HepG2 (cell line): ENCODE measurements around the gene SDR42E2. TPM values are rescaled to one million over a fixed set of nuclear protein-coding genes. Genes with fewer than 3 reads are reported as not detected.

ENCODE experiments used
- ATAD3A ChIP-seq: sonication (generic); formaldehyde crosslinking; IDR thresholded peaks from 2 replicates; pipeline ENCODE4 v1.4.0; 2020; ENCODE audit warnings: missing genetic modification reagents
- ELF1 ChIP-seq: sonication (generic); formaldehyde crosslinking; IDR thresholded peaks from 2 replicates; pipeline ENCODE4 v1.4.0; 2020; ENCODE audit warnings: missing genetic modification reagents
- FOXK1 ChIP-seq: sonication (generic); formaldehyde crosslinking; IDR thresholded peaks from 2 replicates; pipeline ENCODE4 v1.4.0; 2020; ENCODE audit warnings: low read depth, missing genetic modification reagents, borderline replicate concordance
- GLI4 ChIP-seq: sonication (generic); formaldehyde crosslinking; IDR thresholded peaks from 2 replicates; pipeline ENCODE4 v1.5.1; 2020; ENCODE audit warnings: missing genetic modification reagents, mild to moderate bottlenecking, moderate library complexity, borderline replicate concordance
- MAFF ChIP-seq: IDR thresholded peaks from 2 replicates; pipeline ENCODE4 v1.6.1; 2011; ENCODE audit warnings: low read depth, low read length, improper control_type of control experiment
- MIER2 ChIP-seq: IDR thresholded peaks from 2 replicates; pipeline ENCODE4 v1.6.1; 2016; ENCODE audit warnings: missing biosample characterization, missing genetic modification reagents
- PHF8 ChIP-seq: sonication (generic); formaldehyde crosslinking; IDR thresholded peaks from 2 replicates; pipeline ENCODE4 v1.5.0; 2020; ENCODE audit warnings: missing genetic modification reagents
- RBM22 ChIP-seq: fragments of 200-400 bp; formaldehyde crosslinking; optimal IDR thresholded peaks from 2 replicates; pipeline ENCODE3; 2017; ENCODE audit warnings: mild to moderate bottlenecking, low read length, moderate library complexity
- RFX3 ChIP-seq: IDR thresholded peaks from 2 replicates; pipeline ENCODE4 v1.6.1; 2016; ENCODE audit warnings: missing biosample characterization, missing genetic modification reagents
- RFXANK ChIP-seq: IDR thresholded peaks from 2 replicates; pipeline ENCODE4 v1.6.1; 2016
- SMARCE1 ChIP-seq: fragments of 450-650 bp; IDR thresholded peaks from 2 replicates; pipeline ENCODE4 v1.6.1; 2017; ENCODE audit warnings: borderline replicate concordance
- ZFP1 ChIP-seq: IDR thresholded peaks from 2 replicates; pipeline ENCODE4 v1.6.1; 2016
- ZNF260 ChIP-seq: sonication (generic); formaldehyde crosslinking; IDR thresholded peaks from 2 replicates; pipeline ENCODE4 v1.4.0; 2020; ENCODE audit warnings: missing genetic modification reagents, low read depth, mild to moderate bottlenecking, borderline replicate concordance
- ZNF446 ChIP-seq: sonication (generic); formaldehyde crosslinking; IDR thresholded peaks from 2 replicates; pipeline ENCODE4 v1.5.0; 2020; ENCODE audit warnings: mild to moderate bottlenecking, missing genetic modification reagents
- ZNF550 ChIP-seq: sonication (generic); formaldehyde crosslinking; IDR thresholded peaks from 2 replicates; pipeline ENCODE4 v1.4.0; 2020; ENCODE audit warnings: mild to moderate bottlenecking, missing genetic modification reagents, borderline replicate concordance
- ZNF709 ChIP-seq: sonication (generic); formaldehyde crosslinking; IDR thresholded peaks from 2 replicates; pipeline ENCODE4 v1.5.0; 2020; ENCODE audit warnings: mild to moderate bottlenecking, missing genetic modification reagents
- ZNF761 ChIP-seq: sonication (generic); formaldehyde crosslinking; conservative IDR thresholded peaks from 2 replicates; pipeline ENCODE4 v1.4.0; 2020; ENCODE audit warnings: mild to moderate bottlenecking, missing genetic modification reagents
- ZNF780A ChIP-seq: sonication (generic); formaldehyde crosslinking; IDR thresholded peaks from 2 replicates; pipeline ENCODE4 v1.8.0; 2022; ENCODE audit warnings: mild to moderate bottlenecking, missing genetic modification reagents, moderate library complexity
- polyA plus RNA-seq, 8 experiments: library from polyadenylated mRNA; depleted of rRNA in 3 of 8; stranded (reverse) in 7 of 8; unstranded in 1 of 8; fragments of >200 nt; fragmentation: Illumina TruSeq in 4 of 8; extraction: Trizol in 4 of 8; gene quantifications; 2 replicates each; pipeline versions ENCODE4 v1.2.1 to v1.2.3, GENCODE V29; 2011 to 2016; ENCODE audit warnings: low read depth in 4 of 8, missing spikeins in 1 of 8, mixed read lengths in 1 of 8; ENCODE audit not compliant: insufficient read depth in 1 of 8
- total RNA-seq, 5 experiments: library from RNA; depleted of rRNA; stranded (reverse); fragments of >200 nt; fragmentation: Illumina TruSeq; extraction: Trizol; gene quantifications; 2 replicates each; pipeline ENCODE4 v1.2.3, GENCODE V29; 2016; ENCODE audit warnings: low read depth in 1 of 5
- TF ChIP-seq, protein P1 (sequence below): sonication (generic); formaldehyde crosslinking; IDR thresholded peaks from 2 replicates; pipeline ENCODE4 v1.4.0; 2020; ENCODE audit warnings: missing genetic modification reagents
- TF ChIP-seq, protein P2 (sequence below): fragments of 450-650 bp; IDR thresholded peaks from 2 replicates; pipeline ENCODE4 v1.6.1; 2017
- TF ChIP-seq, protein P3 (sequence below): sonication (generic); formaldehyde crosslinking; IDR thresholded peaks from 2 replicates; pipeline ENCODE4 v1.9.0; 2021; ENCODE audit warnings: missing genetic modification reagents, borderline replicate concordance
- TF ChIP-seq, protein P4 (sequence below): sonication (generic); formaldehyde crosslinking; IDR thresholded peaks from 2 replicates; pipeline ENCODE4 v1.5.1; 2020; ENCODE audit warnings: missing genetic modification reagents, mild to moderate bottlenecking, borderline replicate concordance
- TF ChIP-seq, protein P5 (sequence below): sonication (generic); formaldehyde crosslinking; IDR thresholded peaks from 2 replicates; pipeline ENCODE4 v1.5.0; 2020; ENCODE audit warnings: missing genetic modification reagents, mild to moderate bottlenecking, borderline replicate concordance

The SDR42E2 gene
- total and polyA plus RNA-seq, 2 of the 13 experiments (the other 11 are each of a cell fraction or from before 2014, with no cell fraction given) = 0.05 to 0.11 TPM

DNA sequence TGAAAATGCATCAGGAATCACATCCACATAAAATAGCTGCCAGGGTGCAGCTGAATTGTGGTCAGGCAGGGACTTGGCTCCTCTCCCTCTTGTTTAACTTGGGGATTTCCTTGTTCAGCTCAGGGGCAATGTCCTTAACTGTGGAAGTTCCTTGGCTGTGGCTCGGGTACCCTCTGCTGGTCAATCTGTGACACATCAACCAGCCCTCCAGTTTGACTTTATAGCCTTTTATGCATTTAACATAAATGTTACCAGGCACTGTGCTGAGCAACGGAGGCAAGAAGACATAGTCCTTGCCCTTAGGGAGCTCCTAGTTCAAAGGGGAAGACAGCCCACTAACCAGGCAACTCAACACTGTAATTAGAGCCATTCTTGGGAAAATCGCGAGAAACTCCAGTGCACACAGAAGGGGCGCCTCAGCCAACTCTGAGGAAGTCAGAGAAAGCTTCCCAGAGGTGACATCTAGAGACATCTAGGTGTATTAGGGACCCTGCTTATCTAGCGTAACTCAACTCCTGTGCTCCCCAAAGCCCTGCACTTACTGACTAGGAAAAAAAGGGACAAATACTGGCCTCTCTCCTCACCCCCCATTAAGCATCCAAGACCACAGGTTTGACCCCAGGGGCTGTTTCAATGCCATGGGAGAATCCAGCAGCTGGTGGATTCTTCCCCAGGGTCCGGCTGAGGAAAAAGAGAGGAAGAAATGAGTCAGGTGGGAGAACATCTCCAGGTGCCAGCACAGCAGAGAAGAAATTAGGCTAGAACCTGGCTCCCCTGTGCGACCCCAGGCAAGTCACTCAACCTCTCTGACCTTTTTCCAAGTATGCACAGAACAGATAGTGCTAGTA lies 26.5 kb downstream of the SDR42E2 start (continued):
- no peak for TF ChIP-seq ZNF761 (CRISPR knock-in tag)
- TF ChIP-seq, protein P1, sequence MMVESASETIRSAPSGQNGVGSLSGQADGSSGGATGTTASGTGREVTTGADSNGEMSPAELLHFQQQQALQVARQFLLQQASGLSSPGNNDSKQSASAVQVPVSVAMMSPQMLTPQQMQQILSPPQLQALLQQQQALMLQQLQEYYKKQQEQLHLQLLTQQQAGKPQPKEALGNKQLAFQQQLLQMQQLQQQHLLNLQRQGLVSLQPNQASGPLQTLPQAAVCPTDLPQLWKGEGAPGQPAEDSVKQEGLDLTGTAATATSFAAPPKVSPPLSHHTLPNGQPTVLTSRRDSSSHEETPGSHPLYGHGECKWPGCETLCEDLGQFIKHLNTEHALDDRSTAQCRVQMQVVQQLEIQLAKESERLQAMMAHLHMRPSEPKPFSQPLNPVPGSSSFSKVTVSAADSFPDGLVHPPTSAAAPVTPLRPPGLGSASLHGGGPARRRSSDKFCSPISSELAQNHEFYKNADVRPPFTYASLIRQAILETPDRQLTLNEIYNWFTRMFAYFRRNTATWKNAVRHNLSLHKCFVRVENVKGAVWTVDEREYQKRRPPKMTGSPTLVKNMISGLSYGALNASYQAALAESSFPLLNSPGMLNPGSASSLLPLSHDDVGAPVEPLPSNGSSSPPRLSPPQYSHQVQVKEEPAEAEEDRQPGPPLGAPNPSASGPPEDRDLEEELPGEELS (CRISPR knock-in tag) = peak; percentile 37; the same call in 1 of the 2 replicates
- no peak for TF ChIP-seq ZNF780A (CRISPR knock-in tag)
- no peak for TF ChIP-seq ATAD3A (CRISPR knock-in tag)
- TF ChIP-seq, protein P2, sequence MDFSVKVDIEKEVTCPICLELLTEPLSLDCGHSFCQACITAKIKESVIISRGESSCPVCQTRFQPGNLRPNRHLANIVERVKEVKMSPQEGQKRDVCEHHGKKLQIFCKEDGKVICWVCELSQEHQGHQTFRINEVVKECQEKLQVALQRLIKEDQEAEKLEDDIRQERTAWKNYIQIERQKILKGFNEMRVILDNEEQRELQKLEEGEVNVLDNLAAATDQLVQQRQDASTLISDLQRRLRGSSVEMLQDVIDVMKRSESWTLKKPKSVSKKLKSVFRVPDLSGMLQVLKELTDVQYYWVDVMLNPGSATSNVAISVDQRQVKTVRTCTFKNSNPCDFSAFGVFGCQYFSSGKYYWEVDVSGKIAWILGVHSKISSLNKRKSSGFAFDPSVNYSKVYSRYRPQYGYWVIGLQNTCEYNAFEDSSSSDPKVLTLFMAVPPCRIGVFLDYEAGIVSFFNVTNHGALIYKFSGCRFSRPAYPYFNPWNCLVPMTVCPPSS = no peak
- TF ChIP-seq, protein P3, sequence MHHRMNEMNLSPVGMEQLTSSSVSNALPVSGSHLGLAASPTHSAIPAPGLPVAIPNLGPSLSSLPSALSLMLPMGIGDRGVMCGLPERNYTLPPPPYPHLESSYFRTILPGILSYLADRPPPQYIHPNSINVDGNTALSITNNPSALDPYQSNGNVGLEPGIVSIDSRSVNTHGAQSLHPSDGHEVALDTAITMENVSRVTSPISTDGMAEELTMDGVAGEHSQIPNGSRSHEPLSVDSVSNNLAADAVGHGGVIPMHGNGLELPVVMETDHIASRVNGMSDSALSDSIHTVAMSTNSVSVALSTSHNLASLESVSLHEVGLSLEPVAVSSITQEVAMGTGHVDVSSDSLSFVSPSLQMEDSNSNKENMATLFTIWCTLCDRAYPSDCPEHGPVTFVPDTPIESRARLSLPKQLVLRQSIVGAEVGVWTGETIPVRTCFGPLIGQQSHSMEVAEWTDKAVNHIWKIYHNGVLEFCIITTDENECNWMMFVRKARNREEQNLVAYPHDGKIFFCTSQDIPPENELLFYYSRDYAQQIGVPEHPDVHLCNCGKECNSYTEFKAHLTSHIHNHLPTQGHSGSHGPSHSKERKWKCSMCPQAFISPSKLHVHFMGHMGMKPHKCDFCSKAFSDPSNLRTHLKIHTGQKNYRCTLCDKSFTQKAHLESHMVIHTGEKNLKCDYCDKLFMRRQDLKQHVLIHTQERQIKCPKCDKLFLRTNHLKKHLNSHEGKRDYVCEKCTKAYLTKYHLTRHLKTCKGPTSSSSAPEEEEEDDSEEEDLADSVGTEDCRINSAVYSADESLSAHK (CRISPR knock-in tag) = no peak
- no peak; the same call in 1 of the 2 replicates for TF ChIP-seq MIER2 (CRISPR knock-in tag)
- TF ChIP-seq ZNF446 (CRISPR knock-in tag) = no peak
- TF ChIP-seq ZNF260 (CRISPR knock-in tag) = no peak
- no peak for TF ChIP-seq MAFF
- TF ChIP-seq, protein P4, sequence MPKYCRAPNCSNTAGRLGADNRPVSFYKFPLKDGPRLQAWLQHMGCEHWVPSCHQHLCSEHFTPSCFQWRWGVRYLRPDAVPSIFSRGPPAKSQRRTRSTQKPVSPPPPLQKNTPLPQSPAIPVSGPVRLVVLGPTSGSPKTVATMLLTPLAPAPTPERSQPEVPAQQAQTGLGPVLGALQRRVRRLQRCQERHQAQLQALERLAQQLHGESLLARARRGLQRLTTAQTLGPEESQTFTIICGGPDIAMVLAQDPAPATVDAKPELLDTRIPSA (CRISPR knock-in tag) = no peak
- peak; percentile 67; the same call in 1 of the 2 replicates for TF ChIP-seq ELF1 (CRISPR knock-in tag)
- no peak for TF ChIP-seq RFX3 (CRISPR knock-in tag)
- TF ChIP-seq RFXANK (CRISPR knock-in tag) = no peak
- TF ChIP-seq PHF8 (CRISPR knock-in tag) = no peak
- TF ChIP-seq ZFP1 (CRISPR knock-in tag) = no peak
- no peak for TF ChIP-seq ZNF709 (CRISPR knock-in tag)
- TF ChIP-seq, protein P5, sequence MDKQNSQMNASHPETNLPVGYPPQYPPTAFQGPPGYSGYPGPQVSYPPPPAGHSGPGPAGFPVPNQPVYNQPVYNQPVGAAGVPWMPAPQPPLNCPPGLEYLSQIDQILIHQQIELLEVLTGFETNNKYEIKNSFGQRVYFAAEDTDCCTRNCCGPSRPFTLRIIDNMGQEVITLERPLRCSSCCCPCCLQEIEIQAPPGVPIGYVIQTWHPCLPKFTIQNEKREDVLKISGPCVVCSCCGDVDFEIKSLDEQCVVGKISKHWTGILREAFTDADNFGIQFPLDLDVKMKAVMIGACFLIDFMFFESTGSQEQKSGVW = no peak
- no peak for TF ChIP-seq ZNF550 (CRISPR knock-in tag)
- 0 out of 2 replicates have a peak, but pooled peaks have one; percentile 56 for TF ChIP-seq FOXK1 (CRISPR knock-in tag)
- TF ChIP-seq SMARCE1 = no peak
- TF ChIP-seq RBM22 = no peak
- no peak for TF ChIP-seq GLI4 (CRISPR knock-in tag)
